Progenitor cell of endocrine pancreas (in vitro differentiated cells): ENCODE results near the gene PMVK. TPM values are rescaled to one million over a fixed set of nuclear protein-coding genes. Genes with fewer than 3 reads are reported as not detected.

Source experiments
- DNase-seq: peaks from one replicate; pipeline ENCODE4 v3.0.0; 2021; ENCODE audit warnings: low spot score; ENCODE audit not compliant: unreplicated experiment
- H3K27ac Mint-ChIP-seq: 2 replicates; pipeline ENCODE4 v1.8.0; 2021; ENCODE audit warnings: mild to moderate bottlenecking, moderate library complexity, mixed read lengths
- H3K27me3 Mint-ChIP-seq: 2 replicates; pipeline ENCODE4 v1.8.0; 2021; ENCODE audit warnings: mixed read lengths
- H3K36me3 Mint-ChIP-seq: 2 replicates; pipeline ENCODE4 v1.8.0; 2022; ENCODE audit warnings: mixed read lengths; ENCODE audit not compliant: insufficient read depth
- H3K4me1 Mint-ChIP-seq: 2 replicates; pipeline ENCODE4 v1.8.0; 2021; ENCODE audit warnings: low read depth, mixed read lengths
- H3K4me3 Mint-ChIP-seq: 2 replicates; pipeline ENCODE4 v1.8.0; 2021; ENCODE audit warnings: low read depth, mild to moderate bottlenecking, moderate library complexity, mixed read lengths
- H3K9me3 Mint-ChIP-seq: 2 replicates; pipeline ENCODE4 v1.8.0; 2021; ENCODE audit warnings: low read depth, mixed read lengths
- total RNA-seq: library from RNA; stranded (reverse); gene quantifications from 2 replicates; pipeline ENCODE4 v1.2.1, GENCODE V29; 2021
- TF ChIP-seq, protein P1 (sequence below): fragments of 200-600 bp; sonication (generic); IDR thresholded peaks from one replicate; pipeline ENCODE4 v1.5.0; 2021; ENCODE audit warnings: antibody characterized with exemption, mild to moderate bottlenecking; ENCODE audit not compliant: unreplicated experiment

Gene PMVK
- total RNA-seq, 1 donor from 2014 or later: 26.9 TPM

DNA sequence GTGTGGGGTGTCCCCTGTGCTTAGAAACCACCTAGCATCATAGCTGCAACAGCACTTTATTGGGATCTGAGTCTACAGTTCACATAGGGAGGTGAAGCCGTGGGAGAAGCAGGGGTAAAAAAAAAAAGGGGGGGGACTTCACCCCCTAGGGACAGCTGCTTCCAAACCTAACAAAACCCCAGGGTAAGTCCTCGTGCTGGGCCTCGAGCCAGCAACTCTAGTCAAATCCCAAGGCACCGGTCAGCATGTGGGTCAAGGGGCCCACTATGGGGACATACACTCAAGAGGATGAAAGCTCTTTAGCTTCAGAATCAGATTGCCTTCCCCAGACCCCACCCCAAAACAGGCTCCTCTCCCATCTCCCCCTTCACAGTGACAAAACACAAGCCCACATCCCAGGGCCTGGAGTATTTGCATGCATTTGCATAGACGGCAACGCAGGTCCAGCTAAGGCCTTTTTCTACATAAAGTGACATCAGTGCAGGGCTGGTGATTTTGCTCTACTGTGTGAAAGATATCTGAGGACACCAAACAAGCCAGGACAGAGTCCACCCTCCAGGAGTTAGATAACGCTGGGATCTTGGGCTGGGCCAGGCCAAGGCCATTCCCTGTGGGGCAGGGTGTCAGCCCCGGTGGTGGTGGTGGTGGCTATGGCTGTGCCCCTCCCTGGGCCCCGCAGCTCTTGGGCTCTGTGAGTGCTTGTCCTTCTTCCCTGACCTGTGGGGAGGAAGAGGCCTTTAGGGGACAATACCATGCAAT lies 8.1 kb upstream of the PMVK start:
- DNase-seq: no peak
- no peaks in the 10 kb centered on the region for H3K9me3 Mint-ChIP-seq
- no peaks in the 10 kb centered on the region for H3K4me1 Mint-ChIP-seq
- no peak overlapping the region for H3K4me3 Mint-ChIP-seq
- no peaks in the 10 kb centered on the region for H3K27me3 Mint-ChIP-seq
- H3K27ac Mint-ChIP-seq: no peak overlapping the region
- peaks cover 4% of the 10 kb centered on the region for H3K36me3 Mint-ChIP-seq
- TF ChIP-seq, protein P1, sequence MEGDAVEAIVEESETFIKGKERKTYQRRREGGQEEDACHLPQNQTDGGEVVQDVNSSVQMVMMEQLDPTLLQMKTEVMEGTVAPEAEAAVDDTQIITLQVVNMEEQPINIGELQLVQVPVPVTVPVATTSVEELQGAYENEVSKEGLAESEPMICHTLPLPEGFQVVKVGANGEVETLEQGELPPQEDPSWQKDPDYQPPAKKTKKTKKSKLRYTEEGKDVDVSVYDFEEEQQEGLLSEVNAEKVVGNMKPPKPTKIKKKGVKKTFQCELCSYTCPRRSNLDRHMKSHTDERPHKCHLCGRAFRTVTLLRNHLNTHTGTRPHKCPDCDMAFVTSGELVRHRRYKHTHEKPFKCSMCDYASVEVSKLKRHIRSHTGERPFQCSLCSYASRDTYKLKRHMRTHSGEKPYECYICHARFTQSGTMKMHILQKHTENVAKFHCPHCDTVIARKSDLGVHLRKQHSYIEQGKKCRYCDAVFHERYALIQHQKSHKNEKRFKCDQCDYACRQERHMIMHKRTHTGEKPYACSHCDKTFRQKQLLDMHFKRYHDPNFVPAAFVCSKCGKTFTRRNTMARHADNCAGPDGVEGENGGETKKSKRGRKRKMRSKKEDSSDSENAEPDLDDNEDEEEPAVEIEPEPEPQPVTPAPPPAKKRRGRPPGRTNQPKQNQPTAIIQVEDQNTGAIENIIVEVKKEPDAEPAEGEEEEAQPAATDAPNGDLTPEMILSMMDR: no peak

DNA sequence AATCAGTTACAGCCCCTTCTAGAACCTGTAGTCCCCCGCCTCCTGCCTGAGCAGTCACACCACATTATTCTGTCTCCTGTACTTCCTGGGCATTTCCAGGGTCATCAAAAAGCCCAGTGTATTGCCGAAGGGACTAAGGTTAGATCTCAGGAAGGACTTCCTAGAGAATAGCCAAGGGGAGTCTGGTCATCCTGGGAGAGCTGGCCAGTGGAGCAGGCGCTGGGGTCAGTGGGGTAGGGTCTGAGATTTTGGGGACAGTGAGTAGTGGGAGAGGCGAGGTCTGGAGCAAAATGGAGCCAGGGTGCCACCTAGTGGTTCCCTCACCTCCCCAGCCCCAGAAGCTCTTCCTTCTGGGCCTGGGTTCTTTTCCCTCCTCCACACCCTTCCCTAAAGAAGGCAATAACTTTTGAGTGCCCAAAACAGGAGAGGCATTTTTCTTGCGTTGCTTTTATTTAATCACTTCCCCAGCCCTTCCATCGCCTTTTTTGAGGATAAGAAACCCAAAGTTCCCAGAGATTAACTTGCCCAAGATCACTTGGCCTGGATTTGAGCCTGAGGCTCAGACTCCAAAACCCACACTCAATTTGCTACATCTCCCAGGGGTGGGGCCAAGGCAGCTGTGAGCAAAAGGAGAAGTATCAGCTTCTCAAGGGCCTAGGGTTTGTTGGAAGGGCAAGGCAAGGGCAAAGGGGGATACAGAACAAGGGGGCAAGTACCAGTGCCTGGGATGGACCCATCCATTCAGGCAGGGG lies 7.3 kb upstream of the PMVK start:
- Mint-ChIP-seq H3K27me3 (no peaks in the 10 kb centered on the region), H3K36me3 (peaks cover 4% of the 10 kb centered on the region), H3K4me1 (no peaks in the 10 kb centered on the region), H3K27ac (no peak overlapping the region), H3K4me3 (no peak overlapping the region), H3K9me3 (no peaks in the 10 kb centered on the region)
- TF ChIP-seq, protein P1: peak; percentile 70
- DNase-seq: no peak

DNA sequence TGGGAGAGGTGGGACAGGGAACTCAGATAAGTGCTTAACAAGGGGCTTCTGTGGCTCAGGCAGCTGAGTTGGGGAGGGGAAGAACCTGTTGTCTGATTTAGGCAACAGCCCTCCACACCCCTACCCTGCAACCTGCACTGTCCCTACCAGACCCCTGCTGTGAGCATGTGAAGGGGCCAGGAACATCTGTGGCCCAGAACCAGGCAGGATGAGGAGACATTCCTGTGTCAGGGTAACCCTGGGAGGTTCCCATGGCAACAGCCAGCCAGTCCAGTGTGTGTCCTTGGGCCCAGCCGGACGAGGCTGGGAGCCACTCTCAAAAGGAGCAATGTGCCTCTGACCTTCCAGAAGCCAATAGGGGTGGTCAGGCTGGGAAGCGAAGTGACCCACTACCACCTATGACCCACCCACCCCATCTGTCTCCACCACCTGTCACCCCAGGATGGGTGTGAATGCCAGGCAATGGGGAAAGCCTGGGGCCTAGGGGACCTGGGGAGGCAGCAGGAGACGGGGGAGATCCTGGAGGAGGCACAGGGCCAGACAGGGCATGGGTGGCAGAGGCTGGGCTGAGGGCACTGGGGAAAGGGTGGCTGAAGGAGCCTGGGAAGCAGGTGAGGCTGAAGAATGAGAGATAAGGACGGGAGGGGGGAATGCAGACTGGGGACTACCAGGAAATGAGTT lies 5.0 kb upstream of the PMVK start:
- peaks cover 7% of the 10 kb centered on the region for H3K4me1 Mint-ChIP-seq
- no peak for DNase-seq

DNA sequence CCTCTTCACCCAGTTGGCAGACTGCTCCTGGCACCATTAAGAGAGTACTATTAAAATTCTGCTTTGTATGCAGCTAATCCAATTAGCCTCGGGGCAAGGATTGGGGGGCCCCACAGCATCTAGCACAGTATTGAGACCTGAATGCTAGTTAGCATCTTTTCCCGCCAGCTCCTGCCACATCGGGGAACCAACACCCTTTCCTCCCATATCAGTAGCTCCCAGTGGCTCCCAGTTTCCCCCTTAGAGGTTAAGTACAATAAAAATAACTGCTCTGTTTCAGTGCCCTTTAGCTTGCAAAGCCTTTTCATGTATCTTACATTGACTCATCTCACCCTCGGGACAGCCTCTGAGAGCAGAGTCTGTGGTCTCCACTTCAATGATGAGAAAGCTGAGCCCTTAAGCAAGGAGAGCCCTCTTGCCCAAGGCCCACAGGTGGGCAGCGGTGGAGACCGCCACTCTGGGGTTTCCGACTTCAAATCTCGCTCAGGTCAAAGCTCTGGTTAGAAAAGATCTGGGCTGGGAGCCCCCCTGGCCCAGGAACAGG lies 4.2 kb upstream of the PMVK start:
- TF ChIP-seq, protein P1: no peak
- Mint-ChIP-seq H3K4me3 (no peak overlapping the region), H3K4me1 (peaks cover 10% of the 10 kb centered on the region), H3K27me3 (no peaks in the 10 kb centered on the region), H3K27ac (no peak overlapping the region), H3K36me3 (no peaks in the 10 kb centered on the region), H3K9me3 (no peaks in the 10 kb centered on the region)
- DNase-seq: no peak

More for the DNA sequence above, 5.0 kb upstream of the PMVK start:
- Mint-ChIP-seq H3K4me3 (no peak overlapping the region), H3K36me3 (peaks cover 2% of the 10 kb centered on the region), H3K27me3 (no peaks in the 10 kb centered on the region), H3K9me3 (no peaks in the 10 kb centered on the region), H3K27ac (peak overlapping the region; percentile 7)
- TF ChIP-seq, protein P1: no peak

DNA sequence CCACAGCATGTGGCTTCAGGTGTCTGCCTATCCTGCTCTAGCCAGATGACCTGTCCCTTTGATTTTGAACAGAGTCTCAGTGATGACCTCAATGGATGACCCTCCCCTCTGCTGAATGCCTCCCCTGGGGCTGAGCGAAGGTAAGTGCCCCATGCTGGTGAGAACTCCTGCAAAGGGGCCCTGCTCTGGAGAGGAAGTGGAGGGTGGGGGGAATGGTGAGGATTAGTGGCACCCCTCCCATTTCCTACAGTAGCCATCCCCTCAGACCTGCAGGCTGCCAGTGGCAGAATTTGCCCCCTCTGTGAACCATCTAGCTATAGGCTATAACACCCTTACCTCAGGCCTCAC lies 3.7 kb upstream of the PMVK start:
- Mint-ChIP-seq H3K27me3 (no peaks in the 10 kb centered on the region), H3K4me3 (no peak overlapping the region), H3K36me3 (no peaks in the 10 kb centered on the region), H3K27ac (no peak overlapping the region), H3K4me1 (peaks cover 10% of the 10 kb centered on the region), H3K9me3 (no peaks in the 10 kb centered on the region)
- TF ChIP-seq, protein P1: no peak
- no peak for DNase-seq
